HG03354 (cell line): ENCODE results near the gene HHATL.

Experiments
- ATAC-seq: cut with Tn5 transposase; IDR thresholded peaks from one replicate; pipeline ENCODE4 v1.9.1; 2021; ENCODE audit warnings: mild to moderate bottlenecking; ENCODE audit not compliant: unreplicated experiment, poor library complexity, severe bottlenecking

The HHATL gene

DNA sequence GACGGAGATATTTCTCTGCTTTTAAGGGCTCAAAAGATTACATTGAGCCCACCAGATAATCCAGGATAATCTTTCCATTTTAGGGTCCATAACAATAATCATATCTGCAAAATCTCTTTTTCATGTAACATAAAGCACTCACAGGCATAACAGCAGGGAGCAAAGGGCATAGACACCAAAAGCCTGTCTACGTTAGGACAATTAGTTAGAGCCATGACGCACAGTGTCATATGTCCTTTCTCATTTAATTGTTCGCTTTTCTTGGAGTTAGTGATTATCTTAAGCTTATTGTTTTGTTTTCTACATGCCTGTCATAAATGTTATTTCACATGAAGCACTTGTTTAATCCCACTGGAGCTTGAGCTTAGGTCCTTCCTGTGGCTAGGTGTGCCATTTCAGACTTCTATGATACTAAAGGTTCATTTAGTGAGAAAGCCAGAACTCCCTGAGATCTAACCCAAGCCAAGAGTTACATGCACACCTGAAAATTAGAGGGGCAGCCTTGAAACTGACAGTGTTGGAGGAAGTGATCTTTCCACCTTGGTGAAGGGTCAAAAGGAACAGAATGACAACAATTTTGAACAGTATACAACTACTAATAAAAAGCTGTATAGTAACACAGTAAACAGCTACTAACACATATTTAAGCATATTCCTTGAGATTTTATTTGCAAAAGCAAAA is 11.7 kb upstream of the HHATL start:
- ATAC-seq = no peak

DNA sequence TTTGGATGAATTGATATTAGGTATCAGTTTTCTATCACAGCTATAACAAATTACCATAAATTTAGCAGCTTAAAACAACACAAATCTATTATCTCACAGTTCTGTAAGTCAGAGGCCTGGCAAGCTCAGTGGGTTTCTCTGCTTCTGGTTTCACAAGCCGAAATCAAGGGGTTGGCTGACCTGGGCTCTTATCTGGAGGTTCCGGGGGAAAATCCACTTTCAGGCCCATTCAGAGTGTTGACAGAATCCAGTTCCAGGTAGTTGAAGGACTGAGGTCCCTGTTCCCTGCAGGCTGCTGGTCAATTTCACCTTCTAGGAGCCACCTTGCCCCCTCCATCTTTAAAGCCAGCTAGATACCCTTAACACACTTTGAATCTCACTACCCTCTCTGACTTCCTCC is 11.1 kb upstream of the HHATL start:
- ATAC-seq = no peak

DNA sequence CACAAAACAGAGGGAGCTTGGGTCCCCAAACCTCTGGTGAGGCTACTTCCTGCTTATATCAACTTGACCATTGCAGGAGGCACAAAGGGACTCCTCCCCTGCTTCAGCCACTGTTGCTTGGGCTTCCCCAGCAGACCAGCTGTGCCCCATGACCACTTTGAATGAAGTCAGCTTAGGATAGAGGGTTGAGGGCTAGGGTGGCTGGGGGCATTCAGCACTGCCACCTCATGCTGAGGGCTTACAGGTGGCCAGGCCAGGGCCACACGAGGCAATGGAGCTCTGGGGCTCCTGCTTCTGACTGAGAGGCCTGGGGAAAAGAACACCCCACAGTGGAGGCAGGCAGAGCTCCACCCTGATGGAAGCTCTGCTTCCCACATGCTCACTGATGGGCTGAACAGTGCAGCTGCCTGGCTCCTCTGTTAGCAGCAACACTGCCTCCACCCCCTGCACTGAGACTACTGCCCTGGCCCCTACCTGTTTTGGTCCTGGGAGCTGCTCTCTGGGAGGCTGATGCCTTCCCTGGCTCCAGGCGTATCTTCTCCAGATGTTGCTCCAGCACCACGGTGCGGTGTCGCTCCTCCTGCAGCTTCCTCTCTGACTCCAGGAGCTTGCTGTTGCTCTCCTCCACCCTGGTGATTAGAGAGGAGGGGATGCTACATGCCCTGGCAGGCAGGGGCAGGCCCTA is 10.2 kb upstream of the HHATL start:
- no peak for ATAC-seq

DNA sequence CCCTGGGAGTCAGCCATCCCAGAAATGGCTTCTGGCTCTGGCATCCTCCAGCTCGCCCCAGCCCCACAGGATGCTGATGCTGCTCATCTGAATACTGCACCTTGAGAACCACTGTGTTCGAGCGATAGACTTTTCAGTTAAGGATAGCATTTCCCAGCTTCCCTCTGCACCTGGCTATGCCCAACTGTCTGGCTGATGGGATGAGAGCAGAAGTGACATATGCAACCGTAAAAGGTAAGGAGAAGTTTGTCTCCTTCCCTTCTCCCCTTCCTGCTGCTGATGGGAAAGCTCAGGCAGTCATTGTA is 9.7 kb upstream of the HHATL start:
- ATAC-seq = no peak

DNA sequence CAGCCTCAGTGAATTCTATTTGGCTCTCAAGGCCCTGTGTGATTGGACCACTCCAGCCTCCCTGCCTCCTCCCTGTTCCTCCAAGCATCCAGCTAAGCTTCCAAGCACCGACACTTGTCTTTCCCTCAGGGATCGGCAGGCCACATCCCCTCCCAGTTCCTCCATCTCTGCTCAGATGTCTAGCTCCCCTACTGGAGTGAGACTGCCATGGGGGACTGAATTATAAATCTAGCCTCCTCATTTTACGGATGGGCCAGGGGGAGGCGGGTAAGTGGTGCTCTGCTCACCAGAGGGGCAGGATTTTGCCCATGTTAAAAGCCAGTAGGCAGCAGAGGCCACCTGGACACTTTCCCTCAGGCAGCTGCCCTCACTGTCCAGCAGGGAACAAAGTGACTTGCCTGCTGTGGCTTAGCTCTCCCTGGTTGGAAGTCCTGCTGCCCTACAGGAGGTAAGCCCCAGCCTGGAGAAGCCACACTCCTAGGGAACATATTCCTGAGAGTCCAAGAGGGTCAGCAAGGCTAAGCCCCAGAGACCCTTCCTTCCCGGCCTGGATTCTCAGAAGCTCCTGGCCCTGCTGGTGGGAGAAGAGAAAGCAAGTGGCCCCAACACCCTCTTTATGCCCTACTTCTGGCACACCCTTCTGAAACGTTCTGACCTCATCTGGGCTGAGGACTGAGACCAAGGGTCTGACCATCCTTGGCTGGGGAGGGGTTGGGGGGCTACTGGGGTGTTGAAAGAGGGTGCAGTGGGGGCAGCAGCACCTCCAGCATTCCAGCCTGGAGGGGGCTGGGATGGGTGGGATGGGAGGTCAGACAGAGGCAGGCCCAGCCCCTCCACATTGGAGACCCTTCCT is 9.1 kb upstream of the HHATL start:
- ATAC-seq = no peak

DNA sequence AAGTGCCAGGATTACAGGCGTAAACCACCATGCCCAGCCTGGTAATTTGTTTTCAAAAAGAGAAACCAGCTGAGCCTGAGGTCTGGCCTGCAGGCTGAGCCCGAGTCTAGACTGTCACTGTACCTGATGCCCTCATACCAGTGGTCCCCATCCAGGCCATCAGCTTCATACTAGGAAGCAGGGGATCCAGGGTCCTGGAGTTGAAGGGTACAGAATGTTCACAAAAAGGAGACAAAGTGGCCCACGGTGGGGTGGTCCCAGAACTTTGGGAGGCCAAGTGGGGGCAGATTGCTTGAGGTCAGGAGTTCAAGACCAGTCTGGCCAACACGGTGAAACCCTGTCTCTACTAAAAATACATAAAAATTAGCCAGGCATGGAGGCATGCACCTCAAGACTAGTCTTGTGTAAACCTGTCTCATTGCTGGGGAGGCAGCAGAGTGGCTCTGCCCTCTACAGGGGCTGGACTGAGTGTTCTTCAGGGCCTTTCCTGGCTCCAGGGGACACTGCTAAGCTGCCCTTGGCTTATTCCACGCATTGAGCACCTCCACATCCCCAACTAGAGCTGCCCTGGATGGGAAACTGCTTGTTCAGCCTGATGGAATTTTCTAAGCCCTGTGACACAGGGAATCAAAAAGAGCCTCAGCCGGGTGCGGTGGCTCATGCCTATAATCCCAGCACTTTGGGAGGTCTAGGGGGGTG is 7.9 kb upstream of the HHATL start:
- no peak for ATAC-seq

DNA sequence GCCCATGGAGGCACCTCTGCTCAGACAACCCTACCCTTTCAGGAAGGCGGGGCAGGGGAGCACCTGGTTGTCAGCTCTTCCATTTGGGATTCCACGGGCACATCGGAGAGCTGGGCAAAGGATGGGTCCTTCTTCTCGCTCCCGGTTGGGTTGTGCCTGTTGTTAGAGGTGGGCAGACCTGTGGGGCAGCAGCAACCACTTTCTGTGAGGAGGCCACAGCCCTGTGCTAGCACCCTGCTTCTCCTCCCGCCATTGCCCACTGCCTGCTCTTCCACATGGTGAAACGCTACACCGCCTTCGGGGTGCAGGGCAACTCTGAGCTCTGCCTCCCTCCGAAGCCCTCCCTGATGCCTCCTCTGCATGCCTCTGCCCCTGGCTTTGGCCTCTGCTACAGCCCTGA is 7.0 kb upstream of the HHATL start:
- no peak for ATAC-seq

DNA sequence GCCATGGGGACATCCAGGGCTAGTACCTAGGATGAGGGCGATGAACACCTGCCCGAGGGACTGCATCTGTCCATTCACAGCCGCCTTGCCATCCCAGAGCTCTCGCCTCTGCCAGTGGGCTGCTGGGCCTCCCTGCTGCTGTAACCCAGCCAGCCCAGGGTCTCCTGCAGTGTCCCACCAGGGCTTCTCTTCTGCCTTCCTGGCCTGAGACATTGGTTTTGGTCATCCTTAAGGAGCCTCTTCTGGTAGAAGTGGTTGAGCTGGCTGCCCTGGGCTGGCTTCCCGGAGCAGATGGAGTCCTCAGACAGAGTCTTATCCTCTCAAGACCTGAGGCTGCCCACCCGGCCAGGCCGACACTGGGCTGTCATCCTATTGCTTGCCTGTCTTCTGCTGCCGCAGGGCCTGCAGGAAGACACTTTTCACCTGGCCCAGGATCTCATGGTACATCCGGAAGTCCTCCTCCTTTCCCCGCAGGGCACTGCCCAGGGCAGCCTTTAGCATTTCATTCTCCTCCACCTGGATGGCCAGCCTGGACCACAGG is 6.1 kb upstream of the HHATL start:
- no peak for ATAC-seq

DNA sequence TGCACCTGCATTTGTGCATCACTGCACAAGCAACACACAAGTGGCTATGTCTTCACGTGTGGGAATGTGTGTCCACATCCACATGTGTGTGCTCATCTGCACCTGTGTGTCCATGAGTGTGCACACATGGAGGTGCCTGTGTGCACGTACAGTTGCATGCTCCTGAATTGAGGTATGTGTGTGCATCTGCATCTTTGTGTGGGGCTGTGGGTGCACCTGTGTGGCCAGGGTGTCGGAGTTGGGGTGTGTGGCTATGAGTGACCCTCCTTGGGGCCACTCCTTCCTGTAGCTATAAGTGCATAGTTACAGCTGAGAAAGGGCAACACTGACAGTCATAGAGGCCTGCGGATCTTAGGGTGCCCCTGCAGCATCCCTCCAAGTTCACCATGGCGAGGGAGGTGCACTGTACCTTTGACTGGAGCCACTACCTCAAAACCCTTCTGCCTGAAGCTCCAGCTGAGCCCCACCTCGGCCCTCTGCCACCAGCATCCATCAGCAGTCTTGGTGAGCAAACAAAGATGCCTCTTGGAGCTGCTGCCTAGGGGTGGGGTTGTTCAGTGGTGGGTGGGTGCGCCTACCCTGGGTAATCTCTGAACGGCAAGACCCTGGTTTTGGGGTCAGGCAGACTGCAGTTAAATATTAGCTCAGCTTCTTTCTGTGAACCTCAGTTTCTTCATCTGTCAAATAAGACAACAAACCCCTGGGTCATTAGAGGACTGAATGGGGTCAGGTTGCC is 5.2 kb upstream of the HHATL start:
- ATAC-seq = no peak

DNA sequence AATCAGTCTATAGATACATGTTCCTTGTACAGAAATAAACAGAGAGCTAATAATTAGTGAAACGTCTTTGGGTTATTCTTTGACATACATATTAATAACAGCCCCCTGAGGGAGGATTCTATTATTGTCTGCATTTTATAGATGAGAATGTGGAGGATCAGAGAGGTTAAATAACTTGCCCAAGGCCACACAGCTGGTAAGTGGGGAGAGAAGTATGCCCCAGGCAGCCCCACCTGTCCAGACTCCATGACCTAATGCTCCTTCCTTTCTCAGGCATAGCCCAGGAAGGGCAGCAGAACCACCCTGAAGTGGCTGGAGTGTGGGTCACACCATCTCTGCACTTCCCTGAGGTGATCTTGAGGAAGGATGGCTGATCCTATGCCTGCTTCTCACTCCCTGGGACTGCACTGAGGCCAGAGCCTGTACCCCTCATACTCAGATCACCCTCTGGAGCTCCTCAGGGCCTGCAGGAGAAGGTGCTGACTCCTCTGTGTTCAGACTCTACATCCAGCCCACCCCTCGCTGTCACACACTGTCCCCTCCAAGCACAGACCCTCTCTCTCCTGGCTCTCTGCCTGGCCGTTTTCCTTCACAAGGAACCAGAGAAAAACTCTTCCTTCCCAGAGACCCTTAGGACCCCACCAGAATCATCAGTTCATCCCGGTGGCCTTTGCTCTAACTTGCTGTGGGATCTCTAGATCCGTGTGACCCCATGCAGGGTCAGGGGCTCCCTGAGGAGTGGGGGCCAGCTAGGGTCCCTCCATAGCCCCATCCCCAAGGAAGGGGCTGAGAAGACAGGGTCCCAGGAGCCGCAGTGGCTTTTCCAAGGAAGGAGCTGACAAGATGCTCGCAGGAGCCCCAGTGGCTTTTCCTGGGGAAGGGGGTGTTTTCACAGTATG is 4.4 kb upstream of the HHATL start:
- no peak for ATAC-seq

DNA sequence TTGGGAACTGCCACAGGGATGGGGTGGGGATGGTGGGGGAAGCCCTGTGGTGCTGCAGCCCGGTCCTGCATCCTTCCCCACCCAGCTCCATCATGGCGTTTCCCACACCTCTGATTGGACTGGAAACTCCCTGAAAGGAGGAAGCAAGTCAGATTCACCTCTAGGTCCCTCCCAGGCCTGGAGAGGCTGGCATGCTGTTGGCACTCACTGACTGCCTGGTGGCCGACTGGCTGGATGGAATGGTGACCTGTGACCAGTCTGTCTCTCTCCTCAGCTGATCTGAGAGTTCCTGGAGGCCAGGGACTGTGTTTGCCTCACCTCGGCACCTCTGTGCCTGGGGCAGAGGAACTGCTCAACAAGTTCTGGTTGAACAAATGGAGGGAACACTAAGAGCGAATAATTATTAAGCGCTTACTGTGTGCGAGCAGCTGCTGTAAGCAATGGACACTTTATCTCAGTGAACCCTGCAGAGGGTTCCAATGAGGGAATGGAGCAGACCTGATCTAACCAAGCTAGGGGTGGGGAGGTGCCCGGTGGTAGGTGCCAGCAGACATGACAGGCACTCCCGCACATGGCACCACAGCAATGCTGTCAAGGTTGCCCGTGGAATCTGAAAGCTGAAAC is 3.5 kb upstream of the HHATL start:
- ATAC-seq = no peak

DNA sequence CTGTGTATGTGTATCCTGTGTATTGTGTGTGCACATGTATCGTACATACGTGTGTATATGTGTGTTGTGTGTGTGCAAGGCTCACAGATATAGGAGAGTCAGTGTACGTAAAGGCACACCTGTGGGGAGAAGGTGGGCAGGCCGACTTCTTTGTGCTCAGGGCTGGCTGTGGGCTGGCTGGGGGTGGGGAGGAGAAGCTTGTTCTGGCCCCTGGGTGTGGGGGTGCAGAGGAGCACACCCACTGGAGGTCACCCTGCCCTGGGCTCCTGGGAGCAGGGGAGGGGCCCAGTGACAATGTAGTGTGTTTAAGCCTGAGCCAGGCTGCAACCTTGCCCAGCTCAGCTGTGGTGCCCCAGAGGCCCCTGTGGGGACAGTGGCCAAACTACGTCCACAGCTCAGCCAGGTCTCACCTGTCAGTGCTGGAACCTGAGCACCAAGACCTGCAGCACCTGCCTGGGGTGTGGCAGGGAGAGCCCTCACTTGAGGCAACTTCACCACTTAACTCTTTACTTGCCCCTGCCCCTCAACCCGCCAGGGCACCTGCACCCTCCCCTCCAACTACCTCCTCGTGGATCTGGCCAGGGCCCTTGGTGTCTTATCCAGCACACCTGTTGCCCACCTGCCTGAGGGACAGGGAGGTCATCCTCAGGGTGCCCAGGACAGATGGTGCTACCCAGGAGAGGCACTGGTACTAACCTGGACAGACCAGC is 2.6 kb upstream of the HHATL start:
- ATAC-seq = no peak

DNA sequence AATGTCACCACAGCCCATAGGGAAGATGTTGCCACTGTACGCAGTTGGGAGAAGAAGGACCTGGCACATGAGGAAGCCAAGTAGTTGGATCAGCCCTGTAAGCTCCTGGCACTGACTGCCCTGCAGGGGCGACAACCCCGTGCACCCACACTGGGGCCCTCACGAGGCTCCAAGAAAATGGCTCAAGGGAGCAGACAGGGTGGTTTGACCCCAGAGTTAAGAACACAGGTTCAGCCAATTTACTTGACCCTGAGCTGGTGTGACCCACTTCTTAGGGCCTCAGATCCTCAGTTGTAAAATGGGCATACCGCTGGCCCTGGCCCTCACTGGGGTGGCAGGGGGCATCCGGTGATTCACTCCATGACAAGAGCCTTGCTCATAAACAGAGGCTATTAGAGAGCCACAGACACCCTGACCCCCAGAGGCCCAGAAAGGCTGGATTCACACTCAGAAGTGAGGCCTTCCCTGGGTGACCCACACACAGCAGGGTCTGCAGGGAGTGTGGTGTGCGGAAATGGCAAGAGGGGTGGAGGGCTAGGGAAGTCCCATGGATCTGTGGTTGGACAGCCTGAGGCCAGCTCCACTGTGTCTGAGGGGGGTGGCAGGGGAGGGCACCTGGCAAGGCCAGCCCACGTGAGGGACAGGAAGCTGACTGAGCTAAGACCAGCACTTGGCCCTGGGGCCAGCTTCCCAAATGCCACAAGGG is 1.7 kb upstream of the HHATL start:
- no peak for ATAC-seq

DNA sequence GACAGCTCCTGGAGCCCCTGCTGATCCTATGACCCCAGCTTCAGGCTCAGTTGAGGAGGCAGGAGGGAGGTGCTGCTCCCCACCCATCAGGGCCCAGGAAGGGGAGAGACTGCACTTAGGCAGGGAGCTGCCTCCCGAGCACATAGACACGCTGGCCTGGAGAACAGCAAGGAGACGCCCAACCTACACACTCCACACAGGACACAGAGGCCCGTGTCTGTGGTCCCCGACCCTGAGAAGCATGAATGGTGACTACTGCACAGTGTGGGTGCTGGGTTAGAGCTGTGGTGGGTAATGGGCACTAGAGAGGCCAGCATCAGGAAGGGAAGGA is 1.1 kb upstream of the HHATL start:
- no peak for ATAC-seq

DNA sequence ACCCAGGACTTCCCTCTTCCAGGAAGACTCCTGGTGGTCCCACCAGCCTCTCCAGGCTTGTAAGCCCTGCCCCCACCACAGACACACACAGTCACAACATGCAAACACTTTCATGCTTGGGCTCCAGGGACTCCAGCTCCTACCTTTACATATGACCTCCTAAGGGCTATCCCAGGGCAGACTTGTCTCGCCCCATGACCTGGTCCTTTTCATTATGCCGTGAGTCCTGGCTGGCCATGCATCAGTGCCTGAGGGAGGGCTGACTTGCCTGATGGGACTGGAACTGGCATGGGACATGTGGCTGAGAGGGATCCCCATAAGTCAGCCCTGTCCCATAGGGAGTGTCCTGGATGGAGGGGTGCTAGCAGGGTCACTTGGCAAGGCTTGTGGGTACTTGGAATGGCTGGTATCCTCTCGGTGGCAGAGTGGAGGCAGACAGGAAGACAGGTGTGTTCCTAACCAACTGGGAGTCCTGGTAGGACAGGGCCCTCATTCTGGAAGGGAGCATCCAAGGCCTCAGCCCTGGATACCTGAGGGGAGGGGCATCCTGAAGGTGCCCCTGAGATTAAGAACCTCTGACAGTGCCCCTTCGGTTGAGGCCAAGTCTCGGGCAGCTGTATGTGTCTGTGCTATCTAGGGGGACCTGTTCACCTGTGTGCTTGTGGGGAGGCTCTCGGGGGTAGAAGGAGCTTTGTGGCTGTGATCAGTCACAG is 540 bp upstream of the HHATL start:
- ATAC-seq = no peak

DNA sequence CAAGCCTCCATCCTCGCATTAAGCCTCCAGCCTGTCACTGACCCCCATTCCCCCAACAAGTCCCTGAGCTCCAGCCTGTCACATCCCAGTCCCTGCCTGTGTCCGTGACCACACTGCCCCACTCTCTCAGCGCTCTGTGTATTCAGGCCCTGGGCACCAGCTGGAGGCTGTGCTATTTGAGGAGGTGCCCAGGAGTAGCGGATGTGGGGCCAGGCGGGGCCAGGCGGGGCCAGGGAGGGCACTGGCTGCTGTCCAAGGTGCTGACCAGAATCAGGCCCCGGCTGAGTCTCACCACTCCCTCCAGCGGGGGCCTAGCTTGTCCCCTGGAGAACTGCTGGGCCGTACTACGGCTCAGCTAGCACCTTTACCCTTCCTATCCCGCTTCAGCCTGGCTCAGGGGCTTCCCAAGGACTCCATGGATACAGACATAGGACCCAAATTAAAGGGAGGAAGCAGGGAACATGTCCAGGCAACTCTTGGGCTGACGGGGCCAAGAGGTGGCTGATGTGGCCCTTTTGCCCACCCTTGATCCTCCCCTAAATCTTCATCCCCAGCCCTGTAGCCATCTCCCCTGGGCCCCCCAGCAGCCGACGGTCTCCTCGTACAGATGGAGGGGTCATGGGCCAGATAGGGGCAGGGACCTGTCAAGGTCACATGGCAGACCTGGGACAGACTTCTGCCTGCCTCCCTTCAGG is 1.1 kb downstream of the HHATL start:
- no peak for ATAC-seq
